Retina (tissue), 1 donor: Measurements from ENCODE around the gene CTBS.
"Not testable (repeated sequence)": the region's sequence is repeated elsewhere in the genome, so short reads cannot be mapped to it uniquely, and the experiment has no call there.

Source experiments
- DNase-seq: peaks from one replicate; pipeline ENCODE4 v3.0.0-alpha.2; 2016

Gene CTBS

DNA sequence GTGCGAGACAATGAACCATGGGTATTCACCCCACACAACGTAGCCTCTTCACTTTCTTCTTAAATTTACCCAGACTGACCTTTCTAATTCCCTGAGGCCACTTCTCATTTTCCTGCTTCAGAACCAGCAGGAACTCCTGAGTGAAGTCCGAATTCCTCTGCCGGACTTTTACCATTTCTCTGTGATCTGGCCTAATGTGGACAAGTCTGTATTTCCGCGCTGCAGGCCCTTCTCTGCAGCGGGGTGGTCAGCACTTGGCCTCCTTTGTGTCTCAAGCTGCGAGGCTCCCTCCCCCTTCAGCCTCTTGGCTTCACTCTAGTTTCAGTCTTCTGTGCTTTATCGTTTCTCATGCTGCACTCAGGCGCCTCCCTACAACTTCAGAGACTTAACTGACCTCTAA, 9.4 kb upstream of the CTBS start:
- DNase-seq: peak; percentile 68

DNA sequence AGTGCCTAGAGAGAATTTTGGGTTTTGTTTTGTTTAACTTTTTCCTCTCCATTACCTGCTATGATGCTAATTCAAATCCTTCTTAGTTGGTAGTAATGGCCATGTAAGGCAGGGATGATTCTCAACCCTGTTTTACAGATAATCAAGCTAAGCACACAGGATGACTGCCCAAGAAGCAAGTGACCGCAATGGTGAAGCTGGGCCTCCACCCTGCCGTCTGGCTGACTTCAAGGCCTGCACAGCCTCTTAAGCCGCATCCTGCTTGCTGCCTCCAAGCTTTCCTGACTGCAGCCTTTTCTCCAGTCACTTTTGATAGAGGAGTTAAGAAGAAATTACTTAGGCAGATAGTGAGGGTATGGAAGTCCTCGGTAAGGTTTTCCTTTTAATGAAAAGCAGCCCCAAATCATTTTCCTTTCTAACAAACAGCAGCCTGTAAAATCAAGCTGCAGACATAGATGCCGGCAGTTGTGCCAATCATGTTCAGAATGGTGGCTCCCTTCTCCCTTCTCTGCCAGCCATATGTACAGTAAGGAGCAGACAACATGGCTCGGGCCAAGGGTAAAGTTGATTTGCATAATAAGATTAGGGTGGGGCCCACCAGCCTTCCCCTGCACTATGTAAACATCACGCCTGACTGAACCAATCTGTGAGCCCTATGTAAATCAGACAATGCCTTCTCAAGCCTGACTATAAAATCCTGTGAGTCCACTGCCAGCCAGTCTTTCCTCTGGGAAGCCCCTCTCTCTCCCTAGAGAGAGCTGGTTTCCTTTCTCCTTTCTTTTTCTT, 8.8 kb upstream of the CTBS start:
- peak; percentile 71 for DNase-seq

DNA sequence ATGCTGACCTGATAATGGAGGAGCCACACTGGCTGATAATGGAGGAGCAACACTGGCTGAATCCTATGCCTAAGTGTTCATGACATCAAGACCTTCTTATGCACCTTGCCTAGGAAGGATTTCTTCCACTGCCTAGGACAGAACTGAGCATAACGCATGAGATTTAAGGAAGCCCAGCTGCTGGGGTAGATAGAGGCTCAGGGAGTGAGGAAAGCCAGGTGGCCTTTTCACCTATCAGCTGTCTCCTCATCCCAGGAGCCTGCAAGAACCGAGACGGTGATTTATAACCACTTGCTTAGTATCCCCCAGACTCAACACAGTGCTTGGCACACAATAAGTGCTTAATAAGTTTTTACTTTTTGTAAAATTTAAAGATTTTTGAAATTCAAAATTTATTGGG, 7.4 kb upstream of the CTBS start:
- no peak for DNase-seq

DNA sequence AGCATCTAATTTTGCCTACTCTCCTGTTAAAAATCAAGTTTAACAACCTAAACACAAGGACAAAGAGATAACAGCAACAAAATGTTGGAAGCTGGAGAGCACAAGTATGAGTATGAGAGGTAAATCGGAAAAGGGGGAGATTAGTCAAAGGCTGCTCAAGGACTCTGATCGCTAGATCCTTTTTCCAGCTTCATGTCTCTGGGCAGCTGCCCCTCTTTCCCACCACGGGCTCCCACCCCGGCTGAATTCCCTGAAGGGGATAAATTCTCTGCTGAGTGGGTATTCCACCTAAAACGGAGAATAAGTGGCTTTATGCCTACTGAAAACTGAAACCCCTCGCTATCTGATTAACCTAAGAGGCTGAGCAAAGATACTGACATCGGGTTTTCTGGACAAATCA, 696 bp upstream of the CTBS start:
- no peak for DNase-seq

DNA sequence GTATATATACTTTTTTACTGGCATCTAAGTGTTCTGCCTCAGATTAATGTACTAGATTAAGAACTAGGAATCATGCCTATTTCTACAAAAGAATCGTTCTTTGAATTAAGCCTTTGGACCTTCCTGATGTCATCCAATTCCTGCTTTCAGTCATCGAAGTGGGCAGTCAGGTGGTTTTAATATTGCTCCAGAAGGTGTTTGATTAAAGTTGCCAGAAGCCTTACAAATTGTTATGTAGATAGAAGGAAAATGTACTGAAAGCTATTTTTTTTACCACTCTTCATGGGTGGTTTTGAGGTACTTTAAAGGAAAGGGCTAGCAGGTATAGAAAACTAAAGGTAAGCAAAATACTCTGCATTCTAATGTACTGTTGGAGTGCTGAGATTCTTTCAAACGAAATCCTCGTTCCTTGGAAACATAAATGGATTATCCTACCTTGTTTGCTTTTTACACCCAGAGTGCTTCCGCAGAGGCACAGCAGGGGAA, 716 bp downstream of the CTBS start:
- no peak for DNase-seq

DNA sequence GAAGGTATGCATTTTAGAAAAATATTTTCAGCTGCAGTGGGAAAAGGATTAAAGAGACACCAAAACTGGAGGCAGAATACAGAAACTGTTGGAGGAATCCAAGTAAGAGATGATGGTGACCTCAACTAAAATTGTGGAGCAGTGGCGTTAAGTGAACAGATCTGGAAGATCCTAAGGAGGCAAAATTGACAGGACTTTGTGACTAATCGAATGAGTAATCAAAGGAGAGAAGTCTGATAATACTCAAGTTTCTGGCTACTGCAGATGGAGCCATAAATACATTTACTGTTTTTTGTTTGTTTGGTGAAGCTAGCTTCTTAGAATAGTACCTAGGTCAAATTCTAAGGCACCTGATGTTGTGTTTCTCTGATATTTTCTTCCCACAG, 3.1 kb downstream of the CTBS start:
- no peak for DNase-seq

DNA sequence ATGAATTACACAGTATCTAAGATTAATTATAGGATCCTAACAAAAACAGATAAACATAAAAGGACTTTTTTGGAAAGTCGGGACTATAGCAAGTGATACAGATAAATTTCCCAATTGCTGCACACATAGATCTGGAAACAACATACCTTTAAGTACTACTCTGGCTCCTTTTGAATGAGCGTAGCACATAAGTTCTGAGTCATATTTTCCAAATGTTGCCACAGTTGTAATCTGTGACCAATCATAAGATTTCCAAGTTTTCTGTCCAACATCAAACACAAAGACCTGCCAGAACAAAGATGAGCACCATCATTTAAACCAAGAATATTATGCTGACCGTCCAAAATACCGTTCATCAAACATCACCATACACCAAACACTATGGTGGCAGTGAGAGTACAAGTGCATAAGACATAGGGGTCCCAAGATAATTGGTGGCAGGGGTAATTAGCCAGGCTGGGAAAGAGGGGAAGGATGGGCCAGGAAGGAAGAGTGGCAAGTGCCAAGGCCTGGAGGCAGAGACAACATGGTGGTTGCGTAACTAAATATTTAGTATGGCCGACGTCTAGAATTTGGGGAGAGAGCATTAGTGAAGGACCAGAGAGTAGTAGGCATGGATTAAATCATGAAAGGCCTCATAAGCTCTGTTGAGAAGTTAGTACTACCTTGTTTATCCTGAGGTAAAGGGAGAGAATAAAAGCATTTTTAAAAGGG, 3.6 kb downstream of the CTBS start:
- no peak for DNase-seq

DNA sequence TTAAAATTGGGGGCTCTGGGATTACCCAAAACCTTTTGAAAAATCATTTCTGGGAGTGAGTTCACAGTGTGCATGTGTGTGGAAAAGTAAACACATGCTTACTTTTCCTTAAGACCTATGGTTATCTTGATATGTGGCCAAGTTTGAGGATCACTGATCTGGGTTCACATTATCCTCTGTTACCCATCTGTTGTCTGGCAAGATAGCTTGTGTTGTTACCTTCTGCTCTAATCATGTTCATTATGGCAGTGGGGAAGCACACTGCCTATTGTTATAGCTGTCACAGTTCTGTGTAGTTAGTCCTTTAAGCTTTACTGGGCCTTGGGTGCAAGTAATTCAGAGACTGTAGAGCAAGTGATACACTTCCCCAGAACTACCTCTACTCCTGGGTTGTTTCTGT, 5.0 kb downstream of the CTBS start:
- no peak for DNase-seq

DNA sequence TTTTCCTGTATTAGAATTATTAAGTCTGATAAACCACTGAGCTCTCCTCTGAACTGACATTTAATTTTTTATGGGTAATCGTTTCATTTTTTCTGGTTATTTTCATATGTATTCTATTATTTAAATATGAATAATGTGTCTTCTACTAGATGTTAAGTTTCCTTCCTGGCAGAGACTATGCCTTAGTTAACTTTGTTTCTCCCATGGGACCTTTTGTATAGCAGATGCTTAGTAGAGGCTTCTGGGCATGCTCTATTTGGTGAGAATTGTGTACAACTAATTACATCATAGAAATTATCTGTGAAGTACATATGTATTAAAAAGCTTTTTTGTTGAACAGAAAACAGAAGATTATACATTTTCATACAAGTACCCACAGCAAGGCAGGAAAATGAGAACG, 23.4 kb downstream of the CTBS start:
- no peak for DNase-seq

DNA sequence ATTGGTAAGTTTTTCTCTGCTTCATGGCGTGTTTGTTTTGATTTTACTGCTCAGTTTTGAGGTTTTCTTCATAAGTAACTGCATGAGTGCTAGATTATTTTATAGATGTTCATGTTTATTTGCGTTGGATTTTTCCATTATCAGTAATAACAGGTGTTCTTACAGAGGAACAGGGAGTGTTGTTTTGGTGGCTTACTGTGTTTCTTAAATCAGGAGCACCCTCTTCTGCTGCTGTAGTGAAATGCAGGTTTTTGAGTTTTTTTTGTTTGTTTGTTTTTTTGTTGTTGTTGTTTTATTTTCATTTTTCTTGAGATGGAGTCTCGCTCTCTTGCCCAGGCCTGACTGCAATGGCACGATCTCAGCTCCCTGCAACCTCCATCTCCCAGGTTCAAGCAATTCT, 32.6 kb downstream of the CTBS start:
- no peak for DNase-seq

DNA sequence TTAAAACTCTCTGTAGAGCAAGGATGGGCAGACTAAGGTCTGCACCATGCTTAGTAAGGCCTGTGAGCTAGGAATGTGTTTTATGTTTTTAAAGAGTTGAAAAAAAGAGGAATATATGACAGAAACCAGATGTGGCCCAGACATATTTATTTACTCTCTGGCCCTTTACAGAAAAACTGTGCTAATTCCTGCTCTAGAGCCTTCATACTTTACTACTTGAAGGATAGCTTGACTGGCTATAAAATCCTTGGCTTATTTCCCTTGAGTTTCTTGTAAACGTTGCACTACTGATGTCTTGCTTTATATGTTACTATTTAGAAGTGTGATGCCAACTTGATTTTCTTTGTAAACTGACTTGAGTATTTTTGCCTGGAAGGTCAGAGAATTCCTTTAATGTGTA, 33.5 kb downstream of the CTBS start:
- no peak for DNase-seq

DNA sequence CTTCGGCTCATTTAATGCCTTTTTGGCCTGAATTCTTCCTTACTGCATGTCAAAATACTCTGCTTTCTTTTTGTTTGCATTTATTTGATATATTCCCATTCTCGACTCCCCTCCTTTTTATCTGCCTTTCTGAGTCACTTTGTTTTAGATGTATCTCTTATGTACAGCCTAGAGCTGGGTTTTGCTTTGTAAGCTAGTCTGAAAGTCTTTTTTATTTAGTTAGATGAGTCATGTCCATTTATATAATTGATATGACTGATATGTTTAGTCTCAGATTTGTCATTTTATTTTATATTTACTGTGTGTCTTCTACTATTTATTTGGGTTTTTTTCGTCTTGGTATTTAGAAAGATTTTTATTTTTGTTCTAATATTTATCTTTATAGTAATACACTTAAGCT, 34.3 kb downstream of the CTBS start:
- no peak for DNase-seq

DNA sequence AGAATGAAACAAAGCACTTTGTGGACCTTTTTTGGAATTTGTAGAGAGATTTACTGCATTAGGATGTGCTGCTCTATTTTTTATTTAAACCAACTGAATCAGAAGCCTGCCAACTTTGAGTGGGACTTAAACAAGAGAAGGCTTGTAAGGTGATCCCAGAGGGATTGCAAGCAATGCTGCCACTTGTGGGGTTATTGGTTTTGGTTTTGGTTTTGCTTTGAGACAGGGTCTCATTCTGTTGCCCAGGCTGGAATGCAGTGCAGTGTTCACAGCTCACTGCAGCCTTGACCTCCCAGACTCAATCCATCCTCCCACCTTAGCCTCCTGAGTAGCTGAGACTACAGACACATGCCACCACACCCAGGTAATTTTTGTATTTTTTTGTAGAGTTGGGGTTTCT, 35.6 kb downstream of the CTBS start:
- no peak for DNase-seq

DNA sequence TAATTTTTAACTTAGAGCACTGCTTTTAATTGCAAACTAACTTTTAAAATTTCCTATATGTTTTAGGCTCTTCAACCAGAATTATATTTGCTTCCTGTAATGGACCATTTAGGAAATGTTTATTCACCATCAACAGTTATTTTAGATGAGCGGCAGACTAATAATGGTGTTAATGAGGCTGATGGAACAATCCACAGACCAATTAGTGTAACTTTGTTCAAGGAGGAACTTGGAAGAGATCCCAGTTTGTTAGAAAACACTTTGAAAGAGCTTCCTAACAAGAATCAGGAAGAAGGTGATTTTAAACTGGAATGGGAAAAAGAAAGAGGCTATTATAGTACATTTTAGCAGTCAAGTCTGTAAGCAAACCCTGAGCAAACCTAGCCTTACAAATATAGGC, 48.5 kb downstream of the CTBS start:
- no peak for DNase-seq

DNA sequence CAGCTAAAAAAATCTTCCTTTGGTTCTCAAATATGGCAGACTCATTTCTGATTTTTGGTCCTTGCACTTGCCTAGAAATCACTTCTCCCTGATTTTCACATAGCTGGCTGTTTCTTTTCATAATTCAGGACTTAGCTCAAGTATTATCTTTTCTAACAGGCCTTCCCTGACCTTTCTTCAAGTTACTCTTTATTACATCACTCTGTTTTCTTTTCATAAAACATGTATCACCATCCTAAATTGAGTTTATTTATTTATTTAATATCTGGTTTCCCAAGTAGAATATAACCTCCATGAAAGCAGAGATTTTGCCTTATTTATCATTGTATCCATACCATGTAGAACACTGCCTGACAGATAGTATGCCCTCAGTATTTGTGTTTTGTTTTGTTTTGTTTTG, 49.6 kb downstream of the CTBS start:
- DNase-seq: no peak

DNA sequence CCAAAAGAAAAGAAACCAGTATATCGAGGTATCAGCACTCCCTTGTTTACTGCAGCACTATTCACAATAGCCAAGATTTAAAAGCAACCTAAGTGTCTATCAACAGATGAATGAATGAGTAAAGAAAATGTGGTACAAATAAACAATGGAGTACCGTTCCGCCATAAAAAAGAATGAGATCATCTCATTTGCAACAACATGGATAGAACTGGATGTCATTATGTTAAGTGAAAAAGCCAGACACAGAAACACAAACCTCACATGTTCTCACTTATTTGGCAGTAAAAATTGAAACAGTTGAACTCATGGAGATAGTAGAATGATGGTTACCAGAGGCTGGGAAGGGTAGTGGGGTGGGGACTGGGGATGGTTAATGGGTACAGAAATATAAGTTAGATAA, 63.6 kb downstream of the CTBS start:
- DNase-seq: no peak

DNA sequence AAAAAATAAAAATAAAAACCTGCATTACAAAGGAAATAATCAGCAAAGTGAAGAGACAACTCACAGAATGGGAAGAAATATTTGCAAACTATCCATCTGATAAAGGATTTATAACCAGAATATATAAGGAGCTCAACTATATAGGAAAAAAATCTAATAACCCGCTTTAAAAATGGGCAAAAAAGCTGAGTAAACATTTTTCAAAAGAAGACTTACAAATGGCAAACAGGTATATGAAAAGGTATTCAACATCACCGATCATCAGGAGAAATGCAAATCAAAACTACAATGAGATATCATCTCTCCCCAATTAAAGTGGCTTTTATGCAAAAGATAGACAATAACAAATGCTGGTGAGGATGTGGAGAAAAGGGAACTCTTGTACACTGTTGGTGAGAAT, 64.1 kb downstream of the CTBS start:
- DNase-seq: no peak

DNA sequence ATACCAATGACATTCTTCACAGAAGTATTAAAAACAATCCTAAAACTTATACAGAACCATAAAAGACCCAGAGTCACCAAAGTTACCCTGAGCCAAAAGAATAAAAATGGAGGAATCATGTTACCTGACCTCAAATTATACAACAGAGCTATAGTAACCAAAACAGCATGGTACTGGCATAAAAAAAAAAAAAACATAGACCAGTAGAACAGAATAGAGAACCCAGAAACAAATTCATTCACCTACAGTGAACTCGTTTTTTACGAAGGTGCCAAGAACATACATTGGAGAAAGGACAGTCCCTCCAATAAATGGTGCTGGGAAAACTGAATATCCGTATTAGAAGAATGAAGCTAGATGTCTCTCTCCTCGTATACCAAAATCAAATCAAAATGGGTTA, 65.2 kb downstream of the CTBS start:
- no peak for DNase-seq

DNA sequence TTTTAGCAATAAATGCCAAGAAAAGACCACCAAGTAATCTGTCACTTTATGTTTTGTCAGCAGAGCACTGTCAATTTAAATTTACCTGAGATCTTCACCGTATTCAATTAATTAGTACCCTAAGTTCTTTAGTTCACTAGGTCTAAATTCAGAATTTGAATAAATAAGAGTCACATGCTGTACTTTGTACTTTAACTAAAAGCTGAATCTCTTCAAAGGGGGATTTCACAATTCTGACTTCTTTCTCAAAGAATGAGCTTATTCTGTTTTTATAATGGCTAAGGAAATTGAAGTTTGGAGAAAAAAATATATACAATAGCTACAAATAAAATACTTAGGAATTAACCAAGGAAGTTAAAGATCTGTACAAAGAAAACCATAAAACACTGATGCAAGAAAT, 65.7 kb downstream of the CTBS start:
- no peak for DNase-seq

DNA sequence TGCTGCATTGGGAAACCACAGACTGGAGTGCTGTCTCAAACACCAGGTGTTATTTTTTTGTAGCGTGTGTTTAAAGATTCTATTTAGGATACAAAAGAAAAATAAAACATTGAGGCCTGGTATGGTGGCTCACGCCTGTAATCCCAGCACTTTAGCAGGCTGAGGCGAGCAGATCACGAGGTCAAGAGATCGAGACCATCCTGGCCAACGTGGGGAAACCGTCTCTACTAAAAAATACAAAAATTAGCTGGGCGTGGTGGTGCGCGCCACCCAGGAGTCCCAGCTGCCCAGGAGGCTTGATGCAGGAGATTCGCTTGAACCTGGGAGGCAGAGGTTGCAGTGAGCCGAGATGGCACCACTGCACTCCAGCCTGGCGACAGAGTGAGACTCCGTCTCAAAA, 66.4 kb downstream of the CTBS start:
- not testable (repeated sequence) for DNase-seq

DNA sequence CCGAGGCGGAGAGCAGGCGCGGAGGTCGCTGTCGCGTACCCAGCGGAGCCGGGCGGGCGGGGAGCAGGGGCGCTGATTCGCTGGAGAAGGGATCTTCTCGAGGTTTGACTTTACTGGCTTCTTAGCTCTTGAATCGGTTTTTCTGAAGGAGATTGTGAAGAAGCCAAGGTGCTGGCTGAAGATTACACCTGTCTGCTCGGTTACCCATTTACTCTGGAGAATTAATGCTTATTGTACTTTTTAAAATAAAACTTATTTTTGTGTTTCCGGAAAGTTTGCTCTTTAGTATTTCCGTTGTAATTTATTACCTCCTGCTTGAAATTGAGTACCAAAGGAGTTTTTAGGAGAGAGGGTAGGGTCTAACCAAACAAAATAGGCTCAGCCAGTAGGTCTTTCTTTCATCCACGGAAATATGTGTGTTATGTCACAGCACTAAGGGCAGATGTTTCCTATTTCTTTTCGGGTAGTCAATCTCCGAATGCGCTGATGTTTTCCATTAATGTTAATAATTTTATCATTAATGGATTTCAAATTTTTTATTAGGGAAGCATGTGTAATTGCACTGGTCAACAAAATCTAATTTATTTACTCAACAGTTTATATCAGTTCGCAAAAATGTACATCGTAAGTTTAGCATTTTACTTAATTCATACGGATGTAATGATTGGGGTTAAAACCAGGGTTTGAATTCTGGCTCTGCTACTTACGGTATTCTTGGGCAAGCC, 67.3 kb downstream of the CTBS start:
- no peak for DNase-seq

DNA sequence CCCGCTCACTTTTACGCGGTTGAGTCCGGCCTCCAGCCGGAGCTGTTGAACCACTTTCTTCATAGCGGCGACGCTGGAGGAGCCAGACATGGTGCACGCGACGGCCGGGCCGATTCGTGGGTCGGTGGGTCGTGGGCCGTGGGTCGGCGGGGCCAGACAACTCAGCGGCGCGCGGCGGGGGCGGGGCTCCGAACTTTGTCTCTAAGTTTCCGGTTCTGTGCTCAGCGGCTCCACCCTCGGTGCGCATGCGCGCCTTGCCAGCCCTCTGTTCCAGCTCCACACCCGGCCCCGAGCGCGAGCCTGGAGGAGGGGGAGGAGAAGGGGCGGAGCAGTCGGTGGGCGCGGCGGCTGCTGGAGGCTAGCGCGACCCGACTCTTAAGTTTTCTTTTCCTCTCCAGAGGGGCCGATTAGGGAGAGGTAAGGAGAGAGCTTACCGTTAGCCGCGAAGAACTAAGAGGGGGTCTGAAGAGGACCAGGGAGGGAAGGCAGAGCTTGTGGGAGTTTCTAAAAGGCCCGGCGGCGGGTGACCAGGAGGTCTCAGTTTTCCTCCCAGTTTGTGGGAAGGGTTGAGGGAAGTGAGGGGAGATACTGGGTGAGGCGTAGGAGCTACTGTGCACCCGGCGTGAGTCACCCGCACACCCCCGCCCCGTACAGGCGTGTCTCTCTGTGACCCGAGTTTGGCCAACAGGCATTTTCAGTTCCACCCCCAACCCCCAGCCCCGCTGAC, 68.1 kb downstream of the CTBS start, which contains the start of the genes GNG5 and SPATA1:
Gene GNG5, minus strand, starts transcription at position 580 of the 727 bp plus-strand sequence. Its CDS starts 490 bp downstream, at position 90.
Gene SPATA1, plus strand, starts transcription at position 385 of the 727 bp plus-strand sequence. CDS start 9,974 bp downstream, outside the sequence.
- DNase-seq: peak; percentile 98

DNA sequence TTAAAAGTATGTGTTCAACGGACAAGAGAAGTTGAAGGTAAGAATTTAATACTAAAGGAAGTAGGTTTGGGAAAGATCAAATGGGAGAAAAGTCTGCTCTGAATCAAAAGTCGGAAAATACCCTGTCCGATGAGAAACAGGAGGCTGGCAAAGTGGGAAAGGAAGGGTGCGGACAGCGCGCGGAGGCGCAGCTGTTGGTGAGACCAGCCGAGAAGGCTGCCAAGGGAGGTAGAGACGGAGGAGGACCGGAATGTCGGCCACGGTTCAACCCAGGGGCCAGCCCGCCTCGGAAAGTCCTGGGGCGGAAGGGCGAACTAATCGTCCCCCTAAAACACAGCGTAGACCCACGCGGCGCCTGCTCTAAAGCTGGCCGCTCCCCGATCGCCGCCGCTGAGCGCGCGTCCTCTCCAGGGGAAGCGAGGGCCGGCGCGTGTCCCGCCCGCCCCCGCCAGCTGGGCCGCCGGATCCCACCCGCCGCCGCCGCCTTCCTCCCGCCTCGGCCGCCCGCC, 68.7 kb downstream of the CTBS start:
- peak; percentile 91 for DNase-seq
